UCSD-AML1 (cell line): ENCODE measurements around the gene RHBDL1.
"Not testable (repeated sequence)": the region's sequence is repeated elsewhere in the genome, so short reads cannot be mapped to it uniquely, and the experiment has no call there.

Experiments
- DNase-seq: peaks from one replicate; lab custom pipeline; 2025; ENCODE audit not compliant: unreplicated experiment; lab: John Stamatoyannopoulos, UW

RHBDL1 gene

GRCh38 chr16:684961-685696 is 9.7 kb downstream of the RHBDL1 start:
- no peak for DNase-seq

- peak; percentile 45 for DNase-seq
Observed at GRCh38 chr16:685967-686366, 10.5 kb downstream of the RHBDL1 start.

GRCh38 chr16:686459-687260 is 11.2 kb downstream of the RHBDL1 start:
- DNase-seq: no peak

- no peak for DNase-seq
Observed at GRCh38 chr16:687499-687898, 12.0 kb downstream of the RHBDL1 start.

- no peak for DNase-seq
Observed at GRCh38 chr16:689175-689897, 13.9 kb downstream of the RHBDL1 start.

GRCh38 chr16:691242-691641 is 15.8 kb downstream of the RHBDL1 start:
- DNase-seq: not testable (repeated sequence)

- no peak for DNase-seq
Observed at GRCh38 chr16:692356-693108, 17.1 kb downstream of the RHBDL1 start.

GRCh38 chr16:693364-693763 is 17.9 kb downstream of the RHBDL1 start:
- no peak for DNase-seq

GRCh38 chr16:693766-694165 is 18.3 kb downstream of the RHBDL1 start:
- no peak for DNase-seq

- no peak for DNase-seq
Observed at GRCh38 chr16:694187-694862, 18.9 kb downstream of the RHBDL1 start.

- no peak for DNase-seq
Observed at GRCh38 chr16:694863-695354, 19.4 kb downstream of the RHBDL1 start.

- DNase-seq: no peak
Observed at GRCh38 chr16:695355-696089, 20.1 kb downstream of the RHBDL1 start.

- DNase-seq: no peak
Observed at GRCh38 chr16:698911-699671, 23.6 kb downstream of the RHBDL1 start.

- DNase-seq: peak; percentile 15
Observed at GRCh38 chr16:700684-701584, 25.5 kb downstream of the RHBDL1 start.

GRCh38 chr16:702341-702740 is 26.9 kb downstream of the RHBDL1 start:
- DNase-seq: no peak

- DNase-seq: no peak
Observed at GRCh38 chr16:703406-703805, 27.9 kb downstream of the RHBDL1 start.

- DNase-seq: no peak
Observed at GRCh38 chr16:704047-704446, 28.6 kb downstream of the RHBDL1 start.
